ENCODE results near the gene LRRN2.
"Not testable (repeated sequence)": the region's sequence is repeated elsewhere in the genome, so short reads cannot be mapped to it uniquely, and the experiment has no call there.

Gene LRRN2

DNA sequence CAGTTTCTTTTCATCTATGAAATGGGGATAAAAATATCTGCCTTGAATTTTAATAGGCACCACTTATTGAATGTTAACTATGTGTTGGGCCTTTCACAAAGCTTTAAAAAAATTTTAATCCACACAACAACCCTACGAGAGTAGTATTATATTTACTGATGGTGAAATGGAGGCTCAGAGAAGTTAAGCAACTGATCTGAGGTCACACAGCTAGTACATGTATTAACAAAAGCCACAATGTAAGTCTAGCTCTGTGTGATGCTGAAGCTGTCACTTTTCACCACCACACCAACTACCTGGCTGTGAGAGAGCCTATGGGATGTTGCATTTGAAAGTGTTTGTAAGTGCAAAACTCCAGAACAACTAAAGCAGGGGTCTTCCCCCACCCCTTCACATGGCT is 44.1 kb downstream of the LRRN2 start:
- Histone ChIP-seq H3K4me3 (ENCODE audit: low read depth, low read length) (no peak overlapping the region), H3K27ac (no peak overlapping the region), H3K36me3 (peaks cover 4% of the 10 kb centered on the region; the same call in 1 of the 2 replicates), H3K9me3 (ENCODE audit: severe bottlenecking) (no peaks in the 10 kb centered on the region), H3K27me3 (ENCODE audit: insufficient read depth, low read depth, severe bottlenecking) (no peaks in the 10 kb centered on the region)
- DNase-seq = no peak
- TF ChIP-seq, protein P1, sequence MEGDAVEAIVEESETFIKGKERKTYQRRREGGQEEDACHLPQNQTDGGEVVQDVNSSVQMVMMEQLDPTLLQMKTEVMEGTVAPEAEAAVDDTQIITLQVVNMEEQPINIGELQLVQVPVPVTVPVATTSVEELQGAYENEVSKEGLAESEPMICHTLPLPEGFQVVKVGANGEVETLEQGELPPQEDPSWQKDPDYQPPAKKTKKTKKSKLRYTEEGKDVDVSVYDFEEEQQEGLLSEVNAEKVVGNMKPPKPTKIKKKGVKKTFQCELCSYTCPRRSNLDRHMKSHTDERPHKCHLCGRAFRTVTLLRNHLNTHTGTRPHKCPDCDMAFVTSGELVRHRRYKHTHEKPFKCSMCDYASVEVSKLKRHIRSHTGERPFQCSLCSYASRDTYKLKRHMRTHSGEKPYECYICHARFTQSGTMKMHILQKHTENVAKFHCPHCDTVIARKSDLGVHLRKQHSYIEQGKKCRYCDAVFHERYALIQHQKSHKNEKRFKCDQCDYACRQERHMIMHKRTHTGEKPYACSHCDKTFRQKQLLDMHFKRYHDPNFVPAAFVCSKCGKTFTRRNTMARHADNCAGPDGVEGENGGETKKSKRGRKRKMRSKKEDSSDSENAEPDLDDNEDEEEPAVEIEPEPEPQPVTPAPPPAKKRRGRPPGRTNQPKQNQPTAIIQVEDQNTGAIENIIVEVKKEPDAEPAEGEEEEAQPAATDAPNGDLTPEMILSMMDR (IDR thresholded peaks at IDR 0.05; ENCODE audit: low read depth, low read length) = no peak

DNA sequence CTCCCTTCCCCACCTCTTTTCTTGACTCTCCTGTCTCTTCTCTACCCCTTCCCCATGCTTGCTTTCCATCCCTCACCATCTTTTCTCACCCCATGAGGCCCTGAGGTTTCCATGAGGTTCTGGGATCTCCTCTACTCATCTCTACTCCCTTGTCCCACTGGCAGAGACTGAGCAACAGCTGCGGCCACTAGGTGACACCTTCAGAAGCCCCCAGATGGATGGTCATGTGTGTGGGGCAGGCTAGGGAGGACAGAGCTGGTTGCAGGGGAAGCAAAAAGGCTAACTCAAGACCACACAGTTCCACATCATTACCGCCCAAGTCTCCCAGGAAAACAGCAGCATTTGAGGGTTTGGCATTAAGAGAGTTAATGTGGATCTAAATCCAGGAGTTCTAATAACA is 45.0 kb downstream of the LRRN2 start:
- TF ChIP-seq, protein P1 (IDR thresholded peaks at IDR 0.05; ENCODE audit: low read depth, low read length) = peak; percentile 57
- DNase-seq = peak; percentile 67
- Histone ChIP-seq H3K4me3 (ENCODE audit: low read depth, low read length) (no peak overlapping the region), H3K27me3 (ENCODE audit: insufficient read depth, low read depth, severe bottlenecking) (no peaks in the 10 kb centered on the region), H3K9me3 (ENCODE audit: severe bottlenecking) (no peaks in the 10 kb centered on the region), H3K27ac (no peak overlapping the region), H3K36me3 (peaks cover 4% of the 10 kb centered on the region; the same call in 1 of the 2 replicates)

DNA sequence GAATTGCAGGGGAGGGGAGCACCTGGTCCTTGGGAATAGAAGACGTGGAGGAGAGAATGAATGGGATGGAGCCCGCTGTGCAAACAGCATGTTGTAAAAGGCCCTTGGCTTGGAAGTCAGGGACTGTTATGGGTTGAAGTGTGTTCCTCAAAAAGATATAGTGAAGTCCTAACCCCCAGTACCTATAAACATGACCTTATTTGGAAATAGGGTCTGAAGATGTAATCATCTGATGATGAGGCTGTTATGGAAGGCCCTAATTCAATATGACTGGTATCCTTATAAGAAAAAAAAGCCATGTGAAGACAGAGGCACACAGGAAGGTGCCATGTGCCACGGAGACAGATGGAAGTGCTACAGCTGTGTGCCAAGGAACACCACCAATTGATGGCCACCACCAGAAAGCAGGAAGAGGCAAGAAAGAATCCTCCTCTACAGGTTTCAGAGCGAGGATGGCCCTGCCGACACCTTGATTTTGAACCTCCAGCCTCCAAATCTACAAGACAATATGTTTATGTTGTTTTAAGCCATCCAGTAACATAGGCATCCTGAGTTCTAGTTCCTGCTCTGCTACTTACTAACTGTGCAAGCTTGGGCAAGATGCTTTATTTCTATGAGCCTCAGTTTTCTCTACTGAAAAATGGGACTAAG is 51.2 kb downstream of the LRRN2 start:
- Histone ChIP-seq H3K27ac (no peak overlapping the region), H3K4me3 (ENCODE audit: low read depth, low read length) (no peak overlapping the region), H3K27me3 (ENCODE audit: insufficient read depth, low read depth, severe bottlenecking) (no peaks in the 10 kb centered on the region), H3K36me3 (peaks cover 7% of the 10 kb centered on the region; the same call in 1 of the 2 replicates), H3K9me3 (ENCODE audit: severe bottlenecking) (peaks cover 7% of the 10 kb centered on the region)
- TF ChIP-seq, protein P1 (IDR thresholded peaks at IDR 0.05; ENCODE audit: low read depth, low read length) = no peak
- no peak for DNase-seq

DNA sequence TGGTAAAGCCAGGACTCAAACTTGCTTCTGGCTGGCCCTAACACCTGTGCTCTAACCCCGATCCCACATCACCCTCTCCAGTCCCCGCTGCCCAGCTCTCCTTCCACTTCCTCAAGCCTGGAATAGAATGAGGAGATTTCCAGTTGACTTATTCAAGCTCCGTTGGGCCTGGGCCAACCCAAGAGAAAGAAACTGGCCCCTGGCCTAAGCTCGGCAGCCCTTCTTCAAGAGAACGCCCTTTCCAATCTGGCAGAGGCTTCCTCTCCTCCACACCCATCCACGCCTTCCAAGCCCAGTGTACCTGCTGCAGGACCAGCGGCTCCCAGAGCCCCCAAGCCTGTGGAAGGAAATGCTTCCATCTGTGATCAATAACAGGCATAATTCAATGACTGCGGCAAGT is 51.9 kb downstream of the LRRN2 start:
- H3K27ac ChIP-seq = no peak overlapping the region
- no peaks in the 10 kb centered on the region for H3K27me3 ChIP-seq (ENCODE audit: insufficient read depth, low read depth, severe bottlenecking)
- DNase-seq = no peak
- no peak overlapping the region for H3K4me3 ChIP-seq (ENCODE audit: low read depth, low read length)
- TF ChIP-seq, protein P1 (IDR thresholded peaks at IDR 0.05; ENCODE audit: low read depth, low read length) = no peak
- peaks cover 8% of the 10 kb centered on the region; the same call in 1 of the 2 replicates for H3K36me3 ChIP-seq
- peaks cover 9% of the 10 kb centered on the region for H3K9me3 ChIP-seq (ENCODE audit: severe bottlenecking)

DNA sequence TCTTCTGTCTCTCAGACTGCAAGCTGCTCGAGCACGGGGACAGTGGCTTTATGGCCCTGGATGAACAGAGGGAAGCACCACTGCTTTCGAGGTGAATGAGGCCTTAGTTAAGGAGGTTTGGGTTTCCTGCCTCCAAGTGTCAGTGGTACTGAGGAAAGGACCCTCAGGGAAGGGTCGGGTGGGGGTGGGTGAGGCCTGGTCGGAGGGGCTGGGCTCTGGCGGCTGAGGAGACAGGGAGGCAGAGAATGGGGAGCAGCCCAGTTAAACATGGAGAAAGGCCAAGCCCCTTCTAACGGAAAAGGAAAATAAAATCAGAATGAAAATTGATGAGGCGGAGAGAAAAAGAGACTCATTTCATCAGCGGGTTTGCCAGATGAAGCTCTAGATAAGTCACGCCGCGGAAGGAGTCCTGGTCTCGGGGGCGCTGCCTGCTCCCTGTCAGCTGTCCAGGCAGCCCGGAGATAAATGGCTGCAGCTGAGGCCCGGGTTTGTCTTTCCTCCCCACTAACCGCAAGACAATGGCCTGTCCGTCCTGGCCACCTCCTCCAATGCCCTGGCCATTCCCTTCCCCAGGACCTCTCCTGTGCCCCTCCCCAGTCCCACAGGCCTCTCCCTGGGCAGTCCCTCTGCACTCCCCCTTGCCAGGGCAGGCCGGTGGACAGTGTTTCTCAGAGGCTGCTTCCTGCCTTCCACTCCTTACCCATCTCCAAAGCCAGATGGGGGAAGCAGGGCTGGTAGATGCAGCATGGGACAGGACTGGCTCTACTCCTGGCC is 55.2 kb downstream of the LRRN2 start:
- H3K4me3 ChIP-seq (ENCODE audit: low read depth, low read length) = no peak overlapping the region

DNA sequence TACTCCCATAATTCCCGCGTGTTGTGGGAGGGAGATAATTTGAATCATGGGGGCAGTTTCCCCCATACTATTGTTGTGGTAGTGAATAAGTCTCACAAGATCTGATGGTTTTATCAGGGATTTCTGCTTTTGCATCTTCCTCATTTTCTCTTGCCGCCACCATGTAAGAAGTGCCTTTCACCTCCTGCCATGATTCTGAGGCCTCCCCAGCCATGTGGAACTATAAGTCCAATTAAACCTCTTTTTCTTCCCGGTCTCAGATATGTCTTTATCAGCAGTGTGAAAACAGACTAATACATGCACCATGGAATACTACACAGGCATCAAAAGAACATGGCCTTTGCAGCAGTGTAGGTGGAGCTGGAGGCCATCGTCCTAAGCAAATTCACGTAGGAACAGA is 56.1 kb downstream of the LRRN2 start:
- H3K4me3 ChIP-seq (ENCODE audit: low read depth, low read length); H3K36me3 ChIP-seq; DNase-seq; H3K27me3 ChIP-seq (ENCODE audit: insufficient read depth, low read depth, severe bottlenecking); H3K9me3 ChIP-seq (ENCODE audit: severe bottlenecking); H3K27ac ChIP-seq: not testable (repeated sequence)

More for the DNA sequence above, 55.2 kb downstream of the LRRN2 start:
- H3K27me3 ChIP-seq (ENCODE audit: insufficient read depth, low read depth, severe bottlenecking) = no peaks in the 10 kb centered on the region
- H3K36me3 ChIP-seq = peaks cover 8% of the 10 kb centered on the region; the same call in 1 of the 2 replicates
- TF ChIP-seq, protein P1 (IDR thresholded peaks at IDR 0.05; ENCODE audit: low read depth, low read length) = no peak
- H3K27ac ChIP-seq = no peak overlapping the region
- peaks cover 9% of the 10 kb centered on the region for H3K9me3 ChIP-seq (ENCODE audit: severe bottlenecking)
- no peak for DNase-seq
